Suppressor macrophage treated with lipopolysaccharide for 1 hour (primary cell): ENCODE measurements around the gene P2RY8.
"Not testable (repeated sequence)": the region's sequence is repeated elsewhere in the genome, so short reads cannot be mapped to it uniquely, and the experiment has no call there.

Experiments
- DNase-seq, 3 donors: peaks; one replicate each; pipeline ENCODE4 v3.0.0-alpha.2; 2020 to 2022

Gene P2RY8

GRCh38 chrX:1537031-1537715 lies at the start of gene P2RY8:
Gene P2RY8 (minus strand): TSS chrX:1537185. CDS start chrX:1466558, 70,627 bp downstream.
- peak; percentile 84 to 88 (median 85) for DNase-seq

GRCh38 chrX:1584237-1585011 lies 47.4 kb upstream of the P2RY8 start:
- DNase-seq = no peak

GRCh38 chrX:1582686-1583437 lies 45.9 kb upstream of the P2RY8 start:
- peak; percentile 57 to 66 (median 57) for DNase-seq

GRCh38 chrX:1581132-1581531 lies 44.1 kb upstream of the P2RY8 start:
- DNase-seq = peak; percentile 74 to 85 (median 84)

GRCh38 chrX:1578511-1579173 lies 41.7 kb upstream of the P2RY8 start:
- no peak for DNase-seq

- no peak for DNase-seq
Measured at GRCh38 chrX:1577845-1578244, 40.9 kb upstream of the P2RY8 start.

- DNase-seq = no peak
Measured at GRCh38 chrX:1576201-1576992, 39.4 kb upstream of the P2RY8 start.

GRCh38 chrX:1574181-1574580 lies 37.2 kb upstream of the P2RY8 start:
- DNase-seq = not testable (repeated sequence)

- no peak for DNase-seq
Measured at GRCh38 chrX:1564750-1565683, 28.0 kb upstream of the P2RY8 start.

GRCh38 chrX:1564077-1564476 lies 27.1 kb upstream of the P2RY8 start:
- DNase-seq = not testable (repeated sequence)

- no peak for DNase-seq
Measured at GRCh38 chrX:1561164-1561563, 24.2 kb upstream of the P2RY8 start.

GRCh38 chrX:1558761-1559468 lies 21.9 kb upstream of the P2RY8 start:
- DNase-seq = no peak

- not testable (repeated sequence) for DNase-seq
Measured at GRCh38 chrX:1557442-1557841, 20.5 kb upstream of the P2RY8 start.

- DNase-seq = no peak
Measured at GRCh38 chrX:1555370-1555769, 18.4 kb upstream of the P2RY8 start.

- no peak for DNase-seq
Measured at GRCh38 chrX:1554469-1555210, 17.7 kb upstream of the P2RY8 start.

GRCh38 chrX:1551959-1552546 lies 15.1 kb upstream of the P2RY8 start:
- DNase-seq = no peak

GRCh38 chrX:1546691-1547251 lies 9.8 kb upstream of the P2RY8 start:
- peak in 1 of 3 donors; percentile 25 for DNase-seq

GRCh38 chrX:1545776-1546408 lies 8.9 kb upstream of the P2RY8 start:
- DNase-seq = no peak
